NT2/D1 (cell line): ENCODE measurements around the gene IFNE.

Experiments
- SUZ12 ChIP-seq: IDR thresholded peaks from 2 replicates; pipeline ENCODE4 v1.6.1; 2011; ENCODE audit not compliant: insufficient read length, insufficient read depth; ENCODE audit errors: extremely low read depth
- YY1 ChIP-seq: IDR thresholded peaks from 2 replicates; pipeline ENCODE4 v1.6.1; 2011; ENCODE audit not compliant: insufficient read length, insufficient read depth
- ZNF274 ChIP-seq: IDR thresholded peaks from 2 replicates; pipeline ENCODE4 v1.6.1; 2011; ENCODE audit warnings: mild to moderate bottlenecking, low read depth, low read length

- TF ChIP-seq YY1 = no peak
- TF ChIP-seq SUZ12 = no peak
- TF ChIP-seq ZNF274 = no peak
These were observed 43.1 kb upstream of the IFNE start for GRCh38 chr9:21525174-21525573.
